ENCODE results near the gene NAALADL2.

DNA sequence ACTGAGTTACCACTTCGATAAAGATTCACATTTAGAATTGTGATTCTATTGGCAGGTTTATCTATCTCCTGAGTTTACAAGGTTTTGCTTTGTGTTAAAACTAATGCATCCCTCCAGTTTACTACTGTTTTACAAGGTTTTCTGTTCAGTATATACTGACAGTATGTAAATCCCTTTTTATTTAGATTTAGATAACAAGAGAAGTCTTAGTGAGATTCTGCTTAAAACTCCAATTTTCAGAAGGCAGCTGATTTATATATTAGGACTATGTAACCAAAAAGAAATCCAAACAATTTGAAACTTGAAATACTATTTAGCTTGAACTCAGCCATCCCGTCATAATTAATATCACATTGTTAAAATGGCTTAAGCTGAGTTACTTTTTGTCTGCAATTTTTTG is 619.2 kb downstream of the NAALADL2 start:
- TF ChIP-seq POLR2A (IDR thresholded peaks at IDR 0.05; ENCODE audit: low read length) (no peak), GATA1 (IDR thresholded peaks at IDR 0.05; ENCODE audit: low read depth, low read length) (no peak)

Measured in erythroblast (primary cell).